Measurements from ENCODE around the gene AIG1.
"Not testable (repeated sequence)": the region's sequence is repeated elsewhere in the genome, so short reads cannot be mapped to it uniquely, and the experiment has no call there.

Gene AIG1

DNA sequence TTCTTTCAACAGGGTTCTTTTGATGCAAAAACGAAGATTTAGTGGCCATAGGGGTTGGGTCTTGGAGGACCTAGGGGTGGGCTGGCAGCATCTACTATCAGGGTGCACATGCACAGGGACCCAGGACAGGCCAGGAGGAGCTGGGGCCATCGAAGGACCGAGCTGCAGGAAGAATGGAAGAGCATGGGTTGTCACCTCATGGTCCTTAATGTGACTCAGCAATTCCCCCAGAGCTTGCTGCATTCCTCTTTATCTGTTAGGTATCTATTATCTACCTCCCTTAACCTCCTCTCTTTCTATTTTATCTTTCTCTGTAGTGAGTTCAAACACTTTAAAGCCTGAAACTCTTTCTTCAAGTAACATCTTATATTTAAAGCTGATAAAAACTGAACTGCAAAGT, 167.0 kb downstream of the AIG1 start:
- Histone ChIP-seq H3K4me1 (ENCODE audit: control insufficient read depth, insufficient read depth, low read length) (peaks cover 2% of the 10 kb centered on the region), H3K27me3 (ENCODE audit: control insufficient read depth, insufficient read depth, low read length) (no peaks in the 10 kb centered on the region), H3K4me3 (ENCODE audit: low read depth, low read length) (no peak overlapping the region), H3K9ac (ENCODE audit: low read depth, low read length) (no peak overlapping the region), H3K36me3 (ENCODE audit: control insufficient read depth, insufficient read depth, low read length) (no peaks in the 10 kb centered on the region), H3K9me3 (ENCODE audit: control insufficient read depth, insufficient read depth, low read length) (no peaks in the 10 kb centered on the region)

DNA sequence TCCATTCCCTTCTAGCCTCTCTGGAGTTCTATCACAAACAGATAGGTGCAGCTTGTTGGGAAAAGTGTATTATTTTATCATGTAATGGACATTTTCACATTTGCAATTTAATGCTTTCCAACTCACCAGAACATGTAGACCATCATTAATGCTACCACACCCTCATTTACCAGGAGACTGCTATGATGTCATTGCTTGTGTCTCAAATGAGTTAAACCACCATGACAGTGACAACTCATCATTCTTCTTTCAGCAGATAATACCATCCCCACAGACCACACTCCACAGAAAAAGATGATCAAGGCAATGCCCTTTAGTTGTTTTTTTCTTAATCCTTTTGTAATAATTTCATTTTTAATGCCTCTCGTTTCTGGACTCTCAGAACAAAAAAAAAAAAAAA, 168.7 kb downstream of the AIG1 start:
- H3K4me1 ChIP-seq (ENCODE audit: control insufficient read depth, insufficient read depth, low read length), result peaks cover 4% of the 10 kb centered on the region
- no peaks in the 10 kb centered on the region for H3K27me3 ChIP-seq (ENCODE audit: control insufficient read depth, insufficient read depth, low read length)
- H3K4me3 ChIP-seq (ENCODE audit: low read depth, low read length), result no peak overlapping the region
- no peaks in the 10 kb centered on the region for H3K36me3 ChIP-seq (ENCODE audit: control insufficient read depth, insufficient read depth, low read length)
- no peaks in the 10 kb centered on the region for H3K9me3 ChIP-seq (ENCODE audit: control insufficient read depth, insufficient read depth, low read length)
- H3K9ac ChIP-seq (ENCODE audit: low read depth, low read length), result no peak overlapping the region

DNA sequence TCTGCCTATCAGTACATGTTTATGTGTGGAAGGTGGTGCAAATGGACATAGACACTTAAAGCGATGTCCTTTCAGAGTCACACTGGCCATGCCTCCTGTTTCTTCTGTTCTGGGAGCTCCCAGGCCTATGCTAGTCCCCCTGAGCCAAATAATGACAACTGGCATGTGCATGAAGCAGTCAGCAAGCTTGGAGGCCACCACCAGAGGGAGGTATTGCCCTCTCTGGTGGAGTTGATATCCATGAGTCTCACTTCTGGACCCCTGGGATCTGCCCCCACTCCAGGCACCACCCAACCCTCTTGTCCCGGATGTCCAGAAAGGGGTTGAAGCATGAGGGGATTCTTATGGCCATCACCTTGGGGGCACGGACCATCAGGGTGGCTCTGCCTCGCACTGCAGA, 172.2 kb downstream of the AIG1 start:
- Histone ChIP-seq H3K4me3 (ENCODE audit: low read depth, low read length) (no peak overlapping the region), H3K36me3 (ENCODE audit: control insufficient read depth, insufficient read depth, low read length) (no peaks in the 10 kb centered on the region), H3K9me3 (ENCODE audit: control insufficient read depth, insufficient read depth, low read length) (no peaks in the 10 kb centered on the region), H3K4me1 (ENCODE audit: control insufficient read depth, insufficient read depth, low read length) (peaks cover 7% of the 10 kb centered on the region), H3K9ac (ENCODE audit: low read depth, low read length) (no peak overlapping the region), H3K27me3 (ENCODE audit: control insufficient read depth, insufficient read depth, low read length) (no peaks in the 10 kb centered on the region)

DNA sequence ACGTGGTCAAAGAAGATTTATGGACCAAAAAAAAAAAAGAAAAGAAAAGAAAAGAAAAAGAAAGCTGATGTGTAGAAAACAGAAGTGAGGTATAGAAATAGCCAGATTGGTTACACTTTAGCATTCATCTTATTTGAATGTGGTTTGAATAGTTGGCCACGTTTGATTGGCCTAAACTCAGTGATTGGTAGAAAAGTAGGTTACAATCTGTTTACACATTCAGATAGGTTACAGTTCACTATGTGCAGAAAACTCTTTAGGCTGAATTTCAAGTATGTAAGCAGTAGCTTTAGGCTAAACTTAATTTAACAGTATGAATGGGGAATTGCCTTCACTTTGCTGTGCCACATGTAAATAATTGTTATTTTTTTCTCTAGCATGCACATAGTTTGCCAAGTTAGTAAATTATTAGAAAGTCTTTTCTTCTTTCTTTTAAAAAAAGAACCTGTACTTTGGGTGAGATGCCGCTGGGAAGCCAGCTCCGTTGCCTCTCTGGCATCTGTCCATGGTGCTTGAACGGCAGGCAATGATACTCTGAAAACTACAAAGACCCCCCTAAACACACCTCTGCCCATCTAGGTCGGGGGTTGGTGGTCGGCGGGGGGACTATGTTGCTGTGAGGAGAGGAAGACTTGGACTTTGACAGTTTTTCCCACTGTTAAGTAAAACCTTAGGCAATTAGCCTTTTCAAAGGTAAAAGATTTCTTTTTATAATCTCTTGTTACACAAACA, 173.0 kb downstream of the AIG1 start:
- no peaks in the 10 kb centered on the region for H3K9me3 ChIP-seq (ENCODE audit: control insufficient read depth, insufficient read depth, low read length)
- H3K4me3 ChIP-seq (ENCODE audit: low read depth, low read length), result no peak overlapping the region
- no peaks in the 10 kb centered on the region for H3K27me3 ChIP-seq (ENCODE audit: control insufficient read depth, insufficient read depth, low read length)
- H3K9ac ChIP-seq (ENCODE audit: low read depth, low read length), result no peak overlapping the region
- H3K36me3 ChIP-seq (ENCODE audit: control insufficient read depth, insufficient read depth, low read length), result no peaks in the 10 kb centered on the region
- H3K4me1 ChIP-seq (ENCODE audit: control insufficient read depth, insufficient read depth, low read length), result peaks cover 7% of the 10 kb centered on the region

DNA sequence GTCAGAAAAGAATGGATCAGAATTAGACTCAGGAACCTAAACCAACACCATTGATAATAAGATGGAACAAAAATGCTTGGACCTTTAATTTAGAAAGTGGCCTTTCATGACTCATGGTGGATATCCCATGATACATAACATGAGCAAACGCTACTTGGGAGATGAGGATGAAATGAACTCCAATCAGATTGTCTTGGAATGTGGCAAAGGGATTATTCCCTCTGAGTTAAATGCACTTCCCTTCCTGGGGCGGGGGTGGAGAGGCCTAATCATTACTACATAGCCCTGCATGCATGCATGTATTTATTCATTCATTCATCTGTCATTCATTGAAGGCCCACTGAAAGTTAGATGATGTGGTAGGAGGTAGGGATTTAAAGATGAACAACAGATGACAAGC, 174.0 kb downstream of the AIG1 start:
- H3K4me1 ChIP-seq (ENCODE audit: control insufficient read depth, insufficient read depth, low read length), result peaks cover 7% of the 10 kb centered on the region
- H3K9ac ChIP-seq (ENCODE audit: low read depth, low read length), result no peak overlapping the region
- H3K36me3 ChIP-seq (ENCODE audit: control insufficient read depth, insufficient read depth, low read length), result no peaks in the 10 kb centered on the region
- H3K9me3 ChIP-seq (ENCODE audit: control insufficient read depth, insufficient read depth, low read length), result no peaks in the 10 kb centered on the region
- H3K4me3 ChIP-seq (ENCODE audit: low read depth, low read length), result no peak overlapping the region
- no peaks in the 10 kb centered on the region for H3K27me3 ChIP-seq (ENCODE audit: control insufficient read depth, insufficient read depth, low read length)

DNA sequence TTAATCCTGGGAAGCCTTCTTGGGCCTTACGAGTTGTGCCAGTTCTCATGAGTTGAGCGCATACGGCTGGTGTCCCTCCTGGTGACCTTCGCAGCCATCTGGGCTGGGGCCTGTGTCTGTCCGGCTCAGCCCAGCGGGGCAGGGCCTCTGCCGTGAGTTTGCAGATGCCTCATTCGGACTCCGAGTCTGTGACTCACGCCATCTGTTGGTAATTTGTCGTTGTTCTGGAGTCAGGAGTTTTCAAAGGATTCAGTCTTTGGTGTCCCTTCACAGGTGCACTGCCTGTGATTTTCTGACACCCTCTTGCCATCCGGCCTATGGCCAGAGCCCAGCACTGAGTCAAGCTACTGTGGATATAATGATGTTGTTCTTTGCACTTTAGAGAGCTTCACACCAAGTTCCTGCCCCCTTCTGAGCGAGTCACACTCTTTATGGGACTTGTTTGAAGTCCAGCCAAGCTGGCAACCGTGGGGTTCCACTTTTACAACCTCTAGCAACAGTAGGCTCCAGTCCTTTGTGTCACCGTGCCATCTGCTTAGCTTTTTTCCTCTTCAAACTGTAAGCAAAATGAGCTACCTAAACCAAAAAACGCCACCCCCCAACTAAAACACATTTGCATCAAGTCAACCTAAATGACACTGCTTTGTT, 175.6 kb downstream of the AIG1 start:
- Histone ChIP-seq H3K4me3 (ENCODE audit: low read depth, low read length) (no peak overlapping the region), H3K36me3 (ENCODE audit: control insufficient read depth, insufficient read depth, low read length) (no peaks in the 10 kb centered on the region), H3K9me3 (ENCODE audit: control insufficient read depth, insufficient read depth, low read length) (no peaks in the 10 kb centered on the region), H3K4me1 (ENCODE audit: control insufficient read depth, insufficient read depth, low read length) (peaks cover 7% of the 10 kb centered on the region), H3K9ac (ENCODE audit: low read depth, low read length) (no peak overlapping the region), H3K27me3 (ENCODE audit: control insufficient read depth, insufficient read depth, low read length) (no peaks in the 10 kb centered on the region)

DNA sequence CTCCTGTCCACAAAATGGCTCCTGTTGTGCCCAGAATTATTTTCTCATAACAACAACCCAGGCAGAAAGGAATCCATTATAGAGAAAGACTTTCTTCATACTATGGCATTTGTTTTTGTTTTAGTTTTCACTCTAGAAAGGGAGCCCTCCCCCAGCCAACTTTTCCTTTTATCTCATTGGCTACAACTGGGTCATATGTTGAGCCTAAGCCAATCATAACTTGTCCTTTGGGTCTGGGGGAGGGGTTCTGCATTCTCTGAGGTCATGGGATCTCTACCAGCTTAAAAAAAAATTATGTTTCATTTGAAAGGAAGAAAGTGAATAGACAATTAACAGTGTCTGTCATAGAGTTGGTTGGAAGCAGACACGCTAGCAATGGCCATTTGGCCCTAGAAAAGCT, 177.6 kb downstream of the AIG1 start:
- no peaks in the 10 kb centered on the region for H3K9me3 ChIP-seq (ENCODE audit: control insufficient read depth, insufficient read depth, low read length)
- peaks cover 7% of the 10 kb centered on the region for H3K4me1 ChIP-seq (ENCODE audit: control insufficient read depth, insufficient read depth, low read length)
- H3K36me3 ChIP-seq (ENCODE audit: control insufficient read depth, insufficient read depth, low read length), result no peaks in the 10 kb centered on the region
- no peak overlapping the region for H3K9ac ChIP-seq (ENCODE audit: low read depth, low read length)
- no peaks in the 10 kb centered on the region for H3K27me3 ChIP-seq (ENCODE audit: control insufficient read depth, insufficient read depth, low read length)
- no peak overlapping the region for H3K4me3 ChIP-seq (ENCODE audit: low read depth, low read length)

DNA sequence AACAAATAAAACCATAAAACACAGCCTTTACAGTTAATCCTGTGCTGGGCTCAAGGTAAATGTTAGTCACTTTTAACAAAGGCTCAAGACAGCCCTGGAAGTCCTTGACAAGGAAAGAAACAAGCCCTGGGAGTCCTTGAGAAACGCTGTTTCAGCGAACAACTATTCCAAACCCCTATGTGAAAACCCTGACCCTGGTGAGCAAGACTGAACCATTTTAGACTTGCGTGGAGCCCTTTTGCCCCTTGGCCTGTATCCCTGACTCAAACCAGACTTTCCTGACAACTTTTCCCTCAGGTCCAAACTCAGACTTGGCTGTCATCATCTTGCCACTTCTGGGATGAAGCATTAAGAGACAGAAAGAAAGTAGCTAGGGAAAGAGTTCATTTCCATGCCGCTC, 180.4 kb downstream of the AIG1 start:
- Histone ChIP-seq H3K27me3 (ENCODE audit: control insufficient read depth, insufficient read depth, low read length) (no peaks in the 10 kb centered on the region), H3K4me1 (ENCODE audit: control insufficient read depth, insufficient read depth, low read length) (peaks cover 3% of the 10 kb centered on the region), H3K4me3 (ENCODE audit: low read depth, low read length) (no peak overlapping the region), H3K9me3 (ENCODE audit: control insufficient read depth, insufficient read depth, low read length) (no peaks in the 10 kb centered on the region), H3K36me3 (ENCODE audit: control insufficient read depth, insufficient read depth, low read length) (no peaks in the 10 kb centered on the region), H3K9ac (ENCODE audit: low read depth, low read length) (no peak overlapping the region)

DNA sequence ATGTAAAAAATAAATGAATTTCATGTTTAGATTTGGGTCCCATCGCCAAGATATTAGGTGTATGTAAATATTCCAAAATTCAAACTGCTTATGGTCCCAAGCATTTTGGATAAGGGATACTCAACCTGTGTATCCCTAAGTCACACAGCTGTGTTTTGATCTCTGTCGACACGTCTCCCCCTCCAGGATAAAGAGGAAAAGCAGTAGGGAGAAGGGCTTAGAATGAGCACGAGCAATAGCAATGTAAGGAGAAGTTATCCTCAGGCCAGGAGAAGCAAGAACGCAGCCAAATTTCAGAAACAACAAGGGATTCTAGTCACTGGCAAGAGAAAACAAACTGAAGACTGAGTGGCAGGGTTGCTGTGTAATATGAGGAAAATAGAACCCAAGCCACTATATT, 181.2 kb downstream of the AIG1 start:
- H3K27me3 ChIP-seq (ENCODE audit: control insufficient read depth, insufficient read depth, low read length), result no peaks in the 10 kb centered on the region
- H3K4me3 ChIP-seq (ENCODE audit: low read depth, low read length), result no peak overlapping the region
- H3K4me1 ChIP-seq (ENCODE audit: control insufficient read depth, insufficient read depth, low read length), result no peaks in the 10 kb centered on the region
- no peaks in the 10 kb centered on the region for H3K36me3 ChIP-seq (ENCODE audit: control insufficient read depth, insufficient read depth, low read length)
- no peak overlapping the region for H3K9ac ChIP-seq (ENCODE audit: low read depth, low read length)
- no peaks in the 10 kb centered on the region for H3K9me3 ChIP-seq (ENCODE audit: control insufficient read depth, insufficient read depth, low read length)

DNA sequence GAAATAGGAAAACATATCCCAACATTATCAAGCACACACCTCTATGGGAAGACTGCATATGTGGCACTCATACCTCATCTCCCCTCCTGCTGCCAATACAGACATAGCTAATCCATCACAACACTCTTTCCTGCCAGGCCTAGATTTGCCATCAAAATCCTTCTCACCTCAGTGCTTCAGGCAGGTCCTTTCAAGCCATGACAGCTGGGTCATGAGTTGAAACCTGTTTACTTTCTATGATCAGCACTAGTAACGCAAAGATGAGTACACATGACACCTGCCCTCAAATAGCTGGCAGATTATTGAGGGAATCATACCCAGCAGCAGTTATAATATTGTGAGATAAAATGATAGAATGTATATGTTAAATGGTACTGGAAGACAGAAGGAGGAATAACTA, 183.1 kb downstream of the AIG1 start:
- Histone ChIP-seq H3K9me3 (ENCODE audit: control insufficient read depth, insufficient read depth, low read length) (no peaks in the 10 kb centered on the region), H3K9ac (ENCODE audit: low read depth, low read length) (no peak overlapping the region), H3K36me3 (ENCODE audit: control insufficient read depth, insufficient read depth, low read length) (no peaks in the 10 kb centered on the region), H3K27me3 (ENCODE audit: control insufficient read depth, insufficient read depth, low read length) (no peaks in the 10 kb centered on the region), H3K4me3 (ENCODE audit: low read depth, low read length) (no peak overlapping the region), H3K4me1 (ENCODE audit: control insufficient read depth, insufficient read depth, low read length) (no peaks in the 10 kb centered on the region)

DNA sequence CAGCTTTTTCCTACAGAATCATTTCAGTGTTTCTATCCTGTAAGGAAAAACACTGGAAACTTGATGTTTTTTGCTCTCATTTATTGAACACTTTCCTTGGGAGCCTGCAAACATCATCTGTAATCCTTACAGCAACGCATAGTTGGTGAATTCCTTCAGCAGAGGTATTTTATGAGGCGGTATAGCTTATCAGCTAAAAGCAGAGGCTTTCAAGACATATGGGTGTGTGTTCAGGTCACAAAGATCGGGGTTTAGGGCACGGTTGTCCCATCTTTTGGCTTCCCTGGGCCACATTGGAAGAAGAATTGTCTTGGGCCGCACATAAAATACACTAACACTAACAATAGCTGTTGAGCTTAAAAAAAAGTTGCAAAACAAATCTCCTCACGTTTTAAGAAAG, 185.0 kb downstream of the AIG1 start:
- no peaks in the 10 kb centered on the region for H3K9me3 ChIP-seq (ENCODE audit: control insufficient read depth, insufficient read depth, low read length)
- no peaks in the 10 kb centered on the region for H3K36me3 ChIP-seq (ENCODE audit: control insufficient read depth, insufficient read depth, low read length)

DNA sequence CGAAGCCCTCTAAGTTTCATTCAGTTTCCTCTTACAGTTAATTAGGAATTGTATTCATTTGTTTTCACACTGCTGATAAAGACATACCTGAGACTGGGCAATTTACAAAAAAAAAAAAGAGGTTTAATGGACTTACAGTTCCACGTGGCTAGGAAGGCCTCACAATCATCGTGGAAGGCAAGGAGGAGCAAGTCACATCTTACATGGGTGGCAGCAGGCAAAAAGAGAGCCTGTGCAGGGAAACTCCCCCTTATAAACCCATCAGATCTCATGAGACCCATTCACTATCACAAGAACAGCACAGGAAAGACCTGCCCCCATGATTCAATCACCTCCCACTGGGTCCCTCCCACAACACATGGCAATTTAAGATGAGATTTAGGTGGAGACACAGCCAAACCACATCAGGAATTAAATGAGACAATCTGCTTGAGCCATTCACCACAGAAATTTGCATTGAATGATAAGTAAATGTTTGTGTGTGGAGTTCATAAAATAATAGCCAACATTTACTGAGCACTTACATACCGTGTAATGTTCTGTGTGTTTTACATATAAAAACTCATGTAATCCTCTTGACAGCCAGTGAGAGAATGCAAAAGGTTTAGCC, 185.6 kb downstream of the AIG1 start:
- not testable (repeated sequence) for H3K9me3 ChIP-seq (ENCODE audit: control insufficient read depth, insufficient read depth, low read length); H3K36me3 ChIP-seq (ENCODE audit: control insufficient read depth, insufficient read depth, low read length); H3K4me1 ChIP-seq (ENCODE audit: control insufficient read depth, insufficient read depth, low read length); H3K27me3 ChIP-seq (ENCODE audit: control insufficient read depth, insufficient read depth, low read length); H3K4me3 ChIP-seq (ENCODE audit: low read depth, low read length); H3K9ac ChIP-seq (ENCODE audit: low read depth, low read length)

More for the DNA sequence above, 185.0 kb downstream of the AIG1 start:
- no peak overlapping the region for H3K9ac ChIP-seq (ENCODE audit: low read depth, low read length)
- no peaks in the 10 kb centered on the region for H3K4me1 ChIP-seq (ENCODE audit: control insufficient read depth, insufficient read depth, low read length)
- H3K27me3 ChIP-seq (ENCODE audit: control insufficient read depth, insufficient read depth, low read length), result no peaks in the 10 kb centered on the region
- no peak overlapping the region for H3K4me3 ChIP-seq (ENCODE audit: low read depth, low read length)
